ENCODE measurements around the gene METTL4.

METTL4 gene, protein sequence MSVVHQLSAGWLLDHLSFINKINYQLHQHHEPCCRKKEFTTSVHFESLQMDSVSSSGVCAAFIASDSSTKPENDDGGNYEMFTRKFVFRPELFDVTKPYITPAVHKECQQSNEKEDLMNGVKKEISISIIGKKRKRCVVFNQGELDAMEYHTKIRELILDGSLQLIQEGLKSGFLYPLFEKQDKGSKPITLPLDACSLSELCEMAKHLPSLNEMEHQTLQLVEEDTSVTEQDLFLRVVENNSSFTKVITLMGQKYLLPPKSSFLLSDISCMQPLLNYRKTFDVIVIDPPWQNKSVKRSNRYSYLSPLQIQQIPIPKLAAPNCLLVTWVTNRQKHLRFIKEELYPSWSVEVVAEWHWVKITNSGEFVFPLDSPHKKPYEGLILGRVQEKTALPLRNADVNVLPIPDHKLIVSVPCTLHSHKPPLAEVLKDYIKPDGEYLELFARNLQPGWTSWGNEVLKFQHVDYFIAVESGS

GRCh38 chr18:2571200-2572170 lies at the start of gene METTL4, which contains the start of gene NDC80:
Gene METTL4, minus strand, starts transcription at chr18:2571505. Its CDS starts 4,289 bp downstream, at chr18:2567216.
Gene NDC80, plus strand, starts transcription at chr18:2571557. Its CDS starts 1,429 bp downstream, at chr18:2572986.
- in situ Hi-C loops (cut with MboI; ENCODE audit: low pct_unique_long_range_greater_than_20kb, low sequenced_read_pairs) = no loop called here
- peak; percentile 92 for DNase-seq

- in situ Hi-C loops (cut with MboI; ENCODE audit: low pct_unique_long_range_greater_than_20kb, low sequenced_read_pairs) = no loop called here
- no peak for DNase-seq
Observed at GRCh38 chr18:2618009-2618408, 46.7 kb upstream of the METTL4 start.

DNA sequence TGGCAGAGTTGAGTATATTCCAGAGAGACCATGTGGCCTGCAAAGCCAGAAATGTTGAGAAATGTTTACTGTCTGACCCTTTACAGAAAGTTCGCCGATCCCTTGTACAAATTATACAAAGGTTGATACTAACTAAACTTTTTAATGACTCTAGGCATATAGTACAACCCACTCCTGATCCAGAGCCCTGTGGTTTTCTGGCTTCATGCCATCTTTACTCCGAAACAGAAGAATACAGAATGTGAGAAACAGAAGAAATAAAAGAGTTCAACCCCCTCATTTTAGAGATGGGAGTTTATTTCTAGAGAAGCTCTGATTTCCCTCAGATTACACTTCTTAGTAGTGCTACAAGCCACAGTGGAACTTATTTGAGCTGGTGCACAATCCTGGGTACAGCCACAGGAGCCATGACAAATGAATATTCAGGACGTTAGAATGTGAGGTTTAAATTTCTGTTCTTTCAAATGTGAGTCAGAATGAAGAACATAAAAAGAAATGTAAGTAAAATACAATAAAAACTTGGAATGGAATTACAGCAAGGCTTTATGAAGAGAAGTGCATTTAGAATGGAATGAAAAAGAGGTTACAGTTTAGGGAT lies 46.2 kb upstream of the METTL4 start:
- no peak for DNase-seq
- in situ Hi-C loops (cut with MboI; ENCODE audit: low pct_unique_long_range_greater_than_20kb, low sequenced_read_pairs) = no loop called here

- DNase-seq = no peak
- in situ Hi-C loops (cut with MboI; ENCODE audit: low pct_unique_long_range_greater_than_20kb, low sequenced_read_pairs) = no loop called here
Observed at GRCh38 chr18:2612996-2613395, 41.7 kb upstream of the METTL4 start.

DNA sequence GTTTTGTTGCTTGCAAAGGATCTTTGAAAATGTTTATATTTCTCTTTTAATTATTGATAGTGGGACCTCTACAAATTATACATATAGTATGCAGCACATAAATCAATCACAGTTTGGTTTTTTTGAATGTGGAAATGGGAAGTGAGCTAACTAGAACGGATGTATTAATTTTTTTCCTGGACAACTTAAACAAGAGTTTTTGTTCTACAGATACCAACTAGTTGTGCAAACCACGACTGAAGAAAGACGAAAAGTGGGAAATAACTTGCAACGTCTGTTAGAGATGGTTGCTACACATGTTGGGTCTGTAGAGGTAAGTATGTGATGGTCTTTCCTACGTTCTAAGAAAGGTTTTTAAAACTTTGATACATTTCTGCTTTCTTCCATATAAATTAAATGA lies 39.2 kb upstream of the METTL4 start:
- in situ Hi-C loops (cut with MboI; ENCODE audit: low pct_unique_long_range_greater_than_20kb, low sequenced_read_pairs) = no loop called here
- DNase-seq = no peak

GRCh38 chr18:2609604-2610003 lies 38.3 kb upstream of the METTL4 start:
- DNase-seq = no peak

DNA sequence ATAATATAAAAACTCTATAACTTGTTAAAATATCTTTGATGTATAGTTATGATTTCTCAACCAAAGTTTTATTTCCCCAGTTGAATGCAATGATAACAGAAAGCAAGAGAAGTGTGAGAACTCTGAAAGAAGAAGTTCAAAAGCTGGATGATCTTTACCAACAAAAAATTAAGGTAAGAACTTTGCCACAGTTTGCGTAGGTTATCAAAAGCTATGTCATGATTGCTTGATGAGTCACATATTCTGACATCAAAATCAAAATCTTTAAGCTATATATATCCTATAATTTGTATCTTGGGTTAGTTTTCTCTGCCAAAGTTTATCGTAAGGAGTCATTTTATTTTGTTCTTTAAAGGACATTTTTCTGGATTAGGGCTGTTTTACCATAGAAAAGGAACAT lies 35.0 kb upstream of the METTL4 start:
- no peak for DNase-seq
- in situ Hi-C loops (cut with MboI; ENCODE audit: low pct_unique_long_range_greater_than_20kb, low sequenced_read_pairs) = no loop called here

More at GRCh38 chr18:2609604-2610003, 38.3 kb upstream of the METTL4 start:
- in situ Hi-C loops (cut with MboI; ENCODE audit: low pct_unique_long_range_greater_than_20kb, low sequenced_read_pairs) = no loop called here

- in situ Hi-C loops (cut with MboI; ENCODE audit: low pct_unique_long_range_greater_than_20kb, low sequenced_read_pairs) = no loop called here
Observed at GRCh38 chr18:2602844-2603243, 31.5 kb upstream of the METTL4 start.

GRCh38 chr18:2597639-2598038 lies 26.3 kb upstream of the METTL4 start:
- in situ Hi-C loops (cut with MboI; ENCODE audit: low pct_unique_long_range_greater_than_20kb, low sequenced_read_pairs) = no loop called here
- DNase-seq = no peak

More at GRCh38 chr18:2602844-2603243, 31.5 kb upstream of the METTL4 start:
- DNase-seq = no peak

DNA sequence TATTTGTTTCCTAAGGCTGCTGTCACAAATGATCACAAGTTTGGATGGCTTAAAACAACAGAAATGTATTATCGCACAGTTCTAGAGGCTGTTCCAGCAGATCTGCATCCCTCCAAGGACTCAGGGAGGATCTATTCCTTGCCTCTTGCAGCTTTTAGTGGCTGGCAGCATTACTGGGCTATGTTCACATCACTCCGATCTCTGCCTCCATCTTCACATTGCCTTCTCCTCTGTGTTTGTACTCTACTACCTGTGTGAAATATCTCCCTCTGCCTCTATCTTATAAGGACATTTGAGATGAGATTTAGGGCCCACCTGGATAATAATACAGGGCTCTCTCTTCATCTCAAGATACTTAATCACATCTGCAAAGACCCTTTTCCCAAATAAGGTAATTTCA lies 19.0 kb upstream of the METTL4 start:
- in situ Hi-C loops (cut with MboI; ENCODE audit: low pct_unique_long_range_greater_than_20kb, low sequenced_read_pairs) = no loop called here
- DNase-seq = no peak

DNA sequence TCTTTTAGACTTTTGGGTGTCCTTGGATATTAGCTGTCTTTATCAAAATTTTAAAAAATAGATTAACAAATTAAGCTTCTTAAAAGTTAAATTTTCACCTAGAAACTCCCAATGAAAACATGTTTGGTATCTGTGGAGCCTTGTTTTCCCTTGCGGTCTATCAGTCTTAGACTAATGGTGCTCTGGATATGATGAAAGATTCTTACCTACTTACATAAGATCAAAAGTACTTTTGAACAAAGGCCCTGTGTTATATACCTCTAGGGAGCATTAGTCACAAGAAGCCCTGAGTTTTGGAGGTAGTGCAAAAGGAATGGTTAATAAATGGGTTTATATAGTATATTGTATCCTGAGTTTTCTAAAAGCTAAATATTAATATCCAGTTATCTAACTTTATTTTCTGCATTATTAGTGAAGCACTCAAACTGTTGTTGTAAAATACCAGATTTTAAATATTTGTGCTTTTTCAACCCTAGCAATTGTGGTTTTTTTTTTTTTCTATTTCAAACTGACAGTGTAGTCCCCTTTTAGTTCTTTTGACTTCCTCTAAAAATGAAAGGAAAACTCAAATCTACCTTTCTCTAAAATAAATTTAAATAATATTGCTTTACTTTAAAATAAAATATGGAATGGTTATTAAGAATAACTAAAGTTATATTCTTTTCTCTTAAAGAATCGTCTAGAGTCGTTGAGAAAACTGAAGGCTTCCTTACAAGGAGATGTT lies 18.2 kb upstream of the METTL4 start:
- in situ Hi-C loops (cut with MboI; ENCODE audit: low pct_unique_long_range_greater_than_20kb, low sequenced_read_pairs) = no loop called here
- no peak for DNase-seq

DNA sequence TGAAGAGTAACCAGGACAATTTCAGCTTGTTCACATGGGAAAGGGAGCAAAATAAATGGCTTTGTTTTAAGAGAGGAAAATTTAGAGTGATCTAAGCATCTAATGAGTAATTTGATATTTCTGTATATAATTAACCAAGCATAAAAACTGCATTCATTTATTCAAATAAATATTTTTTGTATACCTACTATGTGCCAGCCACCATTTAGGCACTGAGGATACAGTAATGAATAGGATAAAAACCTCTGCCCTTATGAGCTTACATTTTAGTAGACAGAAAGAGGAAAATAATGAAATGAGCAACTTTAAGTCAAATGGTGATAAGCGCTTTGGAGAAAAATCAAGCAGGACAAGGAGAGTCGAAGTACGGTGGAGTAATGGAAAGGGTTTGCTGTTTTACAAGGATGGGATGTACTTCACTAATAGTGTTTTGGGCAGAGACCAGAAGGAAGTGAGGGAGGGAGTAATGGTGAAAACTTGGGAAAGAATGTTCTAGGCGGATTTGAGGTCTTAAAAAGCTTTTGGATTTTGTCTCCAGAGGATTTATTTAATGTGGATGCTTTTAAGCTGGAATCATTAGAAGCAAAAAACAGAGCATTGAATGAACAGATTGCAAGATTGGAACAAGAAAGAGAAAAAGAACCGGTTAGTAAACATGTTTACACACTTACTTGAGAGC lies 17.5 kb upstream of the METTL4 start:
- DNase-seq = no peak
- in situ Hi-C loops (cut with MboI; ENCODE audit: low pct_unique_long_range_greater_than_20kb, low sequenced_read_pairs) = no loop called here

DNA sequence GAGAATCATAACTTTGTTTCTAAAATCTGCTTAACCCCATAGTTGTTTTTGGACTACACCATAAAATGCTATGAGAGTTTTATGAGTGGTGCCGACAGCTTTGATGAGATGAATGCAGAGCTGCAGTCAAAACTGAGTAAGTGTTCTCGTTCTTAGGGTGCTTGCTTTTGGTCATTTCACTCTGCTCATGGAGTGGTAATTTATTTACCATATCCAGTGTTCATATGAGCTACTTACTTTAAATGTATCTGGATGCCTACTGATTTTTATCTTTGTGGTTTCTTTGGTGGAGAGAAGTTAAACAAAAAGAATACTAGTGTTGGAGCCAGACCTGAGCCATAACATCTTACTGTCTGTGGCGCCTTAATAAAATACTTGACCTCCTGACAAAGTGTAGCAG lies 16.5 kb upstream of the METTL4 start:
- in situ Hi-C loops (cut with MboI; ENCODE audit: low pct_unique_long_range_greater_than_20kb, low sequenced_read_pairs) = no loop called here
- no peak for DNase-seq

GRCh38 chr18:2573408-2573807 lies 2.1 kb upstream of the METTL4 start:
- no peak for DNase-seq
- in situ Hi-C loops (cut with MboI; ENCODE audit: low pct_unique_long_range_greater_than_20kb, low sequenced_read_pairs) = no loop called here

- no peak for DNase-seq
- in situ Hi-C loops (cut with MboI; ENCODE audit: low pct_unique_long_range_greater_than_20kb, low sequenced_read_pairs) = no loop called here
Observed at GRCh38 chr18:2572892-2573291, 1.6 kb upstream of the METTL4 start.

DNA sequence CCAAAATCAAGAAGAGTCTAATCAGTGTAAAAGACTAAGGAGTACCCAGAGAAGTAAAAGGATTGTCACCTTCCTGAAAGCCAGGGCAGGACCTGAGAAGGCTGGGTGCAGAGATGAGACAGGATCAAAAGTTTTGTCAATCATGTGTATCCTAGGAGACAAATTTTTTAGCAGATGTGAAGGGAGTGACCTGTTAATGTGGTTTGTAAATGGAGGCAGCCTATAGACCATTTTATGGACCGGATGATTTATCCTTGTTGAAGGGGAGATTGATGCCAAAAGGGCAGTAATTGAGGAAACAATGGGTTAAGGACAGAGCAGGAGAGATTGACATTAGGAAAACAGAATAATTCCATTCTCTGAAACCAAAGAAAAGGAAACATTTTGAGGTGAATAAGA lies 865 bp upstream of the METTL4 start:
- DNase-seq = peak; percentile 19
- in situ Hi-C loops (cut with MboI; ENCODE audit: low pct_unique_long_range_greater_than_20kb, low sequenced_read_pairs) = no loop called here

- in situ Hi-C loops (cut with MboI; ENCODE audit: low pct_unique_long_range_greater_than_20kb, low sequenced_read_pairs) = no loop called here
- no peak for DNase-seq
Observed at GRCh38 chr18:2570772-2571199, 519 bp downstream of the METTL4 start.

Data from KBM-7 (cell line).